Cerebellar nuclear complex (tissue), 1 donor: ENCODE measurements around the gene WRNIP1.
"Not testable (repeated sequence)": the region's sequence is repeated elsewhere in the genome, so short reads cannot be mapped to it uniquely, and the experiment has no call there.

Experiments used
- DNase-seq, 2 experiments: peaks; one replicate each; lab custom pipeline; 2025; lab: John Stamatoyannopoulos, UW

The WRNIP1 gene

DNA sequence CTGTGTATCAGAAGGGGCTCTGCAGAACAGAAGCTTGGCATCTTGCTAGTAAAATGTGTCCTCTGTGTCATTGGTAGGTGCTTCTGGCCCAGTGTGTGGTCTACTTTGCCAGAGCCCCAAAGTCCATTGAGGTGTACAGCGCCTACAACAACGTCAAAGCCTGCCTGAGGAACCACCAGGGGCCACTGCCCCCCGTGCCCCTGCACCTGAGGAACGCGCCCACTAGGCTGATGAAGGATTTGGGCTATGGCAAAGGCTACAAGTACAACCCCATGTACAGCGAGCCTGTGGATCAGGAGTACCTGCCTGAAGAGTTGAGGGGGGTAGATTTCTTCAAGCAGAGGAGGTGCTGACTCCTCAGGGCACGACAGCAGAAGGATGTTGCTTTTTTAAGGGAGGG, 19.7 kb downstream of the WRNIP1 start:
- DNase-seq = no peak

DNA sequence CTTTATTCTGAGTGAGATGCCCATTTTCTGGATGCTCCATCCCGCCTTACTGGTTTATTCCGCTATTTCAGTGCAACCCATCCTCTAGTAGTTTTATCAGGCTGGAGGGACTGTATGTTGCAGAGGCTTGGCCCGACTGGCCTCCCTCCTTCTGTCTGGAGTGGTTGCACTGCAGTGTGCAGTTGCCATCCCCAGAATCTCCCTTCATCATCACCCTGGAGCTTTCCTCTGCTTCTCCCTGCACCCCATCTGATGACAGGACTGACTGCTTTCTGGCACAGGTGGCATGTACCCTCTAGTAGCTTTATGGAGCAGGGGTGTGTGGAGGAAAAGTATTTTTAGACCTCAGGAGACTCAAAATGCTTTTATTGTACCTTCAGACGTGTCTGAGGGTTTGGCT, 21.1 kb downstream of the WRNIP1 start:
- no peak for DNase-seq

DNA sequence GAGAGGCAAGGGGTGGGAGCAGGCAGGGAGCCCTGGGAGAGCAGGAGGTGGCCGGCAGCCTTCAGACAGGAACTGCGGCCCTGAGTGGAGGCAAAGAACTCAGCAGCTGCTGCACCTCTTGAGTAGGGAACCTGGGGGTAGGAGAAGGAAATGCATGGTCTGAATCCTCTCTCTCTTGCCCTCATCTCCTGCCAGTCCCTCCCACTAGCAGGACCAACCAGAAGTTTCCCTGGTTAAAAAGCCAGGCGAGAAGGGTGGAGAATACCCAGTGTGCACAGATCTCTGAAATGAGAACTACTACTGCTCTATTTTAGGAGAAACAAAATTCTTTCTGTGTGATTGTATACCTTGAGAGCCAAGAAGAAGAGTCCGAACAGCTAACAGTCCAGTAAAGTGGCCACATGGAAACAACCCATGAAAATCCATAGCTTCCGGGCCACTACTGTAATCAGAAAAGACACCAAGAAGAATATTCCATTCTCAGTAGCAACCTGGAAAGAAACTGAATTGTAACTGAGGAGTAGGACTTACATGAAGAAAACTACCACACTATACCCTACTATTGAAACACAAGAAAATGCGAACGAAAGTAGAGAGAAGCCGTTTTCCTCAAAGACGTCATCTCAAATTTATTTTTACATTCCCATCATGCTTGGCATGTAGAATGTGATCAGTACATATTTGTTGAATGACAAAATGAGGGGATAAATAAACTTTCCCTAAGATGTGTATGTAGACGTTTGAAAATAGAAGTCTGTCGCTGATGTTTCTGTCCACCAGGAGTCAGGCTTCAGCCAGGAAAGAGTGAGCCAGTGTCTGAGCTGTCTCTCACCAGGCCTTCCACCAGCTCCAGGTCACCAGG, 25.6 kb downstream of the WRNIP1 start:
- no peak for DNase-seq

DNA sequence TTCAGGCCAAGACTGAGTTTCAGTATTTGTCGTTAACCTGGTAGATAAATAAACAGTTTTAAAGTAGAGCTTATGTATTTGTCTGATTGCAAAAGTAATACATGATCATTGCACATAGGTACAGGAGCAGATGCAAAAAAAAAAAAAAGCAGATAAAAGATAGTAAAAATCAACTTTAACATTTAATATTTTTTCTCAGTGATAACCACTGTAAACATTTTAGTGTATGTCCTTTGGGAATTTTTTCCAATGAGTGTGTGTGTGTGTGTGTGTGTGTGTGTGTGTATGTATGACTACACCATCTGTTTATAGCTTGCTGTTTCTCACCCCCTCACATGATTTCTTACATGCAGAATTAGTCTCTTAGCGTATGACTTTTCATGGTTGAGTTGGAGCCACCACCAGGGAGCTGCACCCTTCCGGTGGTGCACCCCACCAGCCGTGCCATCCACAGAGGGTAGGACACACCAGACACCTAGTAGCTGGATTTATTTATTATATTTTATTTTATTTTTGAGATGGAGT, 26.3 kb downstream of the WRNIP1 start:
- no peak for DNase-seq

DNA sequence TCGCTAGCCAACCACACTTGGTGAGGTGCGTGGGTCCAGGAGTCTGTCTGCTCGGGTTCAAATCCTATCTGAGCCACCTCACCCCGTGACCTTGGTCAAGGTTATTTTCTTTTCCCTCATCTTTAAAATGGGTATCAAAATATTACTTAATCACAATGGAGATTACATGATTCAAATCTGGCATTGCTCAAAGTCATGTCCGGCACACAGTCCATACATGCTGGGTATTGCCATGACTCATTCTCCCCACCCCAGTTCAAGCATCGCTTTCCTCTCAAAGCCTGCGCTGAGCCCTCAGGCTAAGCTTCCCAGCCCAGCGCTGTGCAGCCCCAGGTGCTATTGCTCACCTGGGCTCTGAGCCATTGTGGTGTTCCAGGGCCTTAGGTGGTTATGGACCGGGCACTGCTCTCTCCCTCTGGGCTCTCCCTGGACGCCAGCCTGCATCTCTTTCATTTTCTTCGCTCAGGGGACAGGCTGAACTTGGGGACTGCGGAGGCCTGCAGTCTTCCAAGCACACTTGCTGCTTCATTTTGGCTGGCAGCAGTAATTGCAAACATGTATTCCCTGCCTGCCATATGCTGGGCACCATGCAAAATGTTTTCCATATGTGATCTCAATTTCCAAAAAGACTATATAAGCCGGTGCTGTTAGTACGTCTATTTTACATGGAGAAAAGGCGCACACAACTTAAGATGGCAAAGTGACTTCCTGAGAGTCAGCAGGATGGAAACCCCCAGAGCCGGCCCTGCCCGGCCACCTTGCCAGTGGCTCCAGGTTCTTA, 27.3 kb downstream of the WRNIP1 start:
- DNase-seq = no peak

DNA sequence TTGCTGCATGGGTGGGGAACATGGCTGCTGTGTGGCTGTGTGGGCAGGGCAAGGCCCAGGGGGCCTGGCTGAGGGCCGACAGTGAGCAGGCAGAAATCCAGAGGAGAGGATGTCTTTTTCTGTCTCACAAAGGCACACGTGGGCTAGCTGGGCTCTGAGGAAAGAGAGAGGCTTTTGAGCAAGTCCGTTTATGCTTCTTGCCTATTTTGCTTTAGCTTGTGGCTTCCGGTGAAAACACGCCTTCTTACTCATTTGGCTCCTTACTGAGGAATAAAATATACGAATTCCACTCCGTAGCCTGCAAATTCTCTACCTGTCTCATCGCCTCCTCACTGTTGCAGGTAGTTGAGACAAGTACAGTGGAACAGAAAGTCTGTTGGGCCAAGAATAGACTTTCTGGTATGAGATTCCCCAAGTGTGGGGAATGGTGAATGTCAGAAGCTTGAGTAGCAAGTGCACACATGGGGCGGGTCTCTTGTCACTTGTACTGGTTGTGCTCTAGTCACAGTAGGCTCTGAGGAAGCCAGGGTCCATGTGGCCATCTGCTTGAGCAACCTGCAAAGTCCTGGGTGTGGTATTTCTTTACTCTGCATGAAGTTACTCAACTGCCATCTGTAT, 28.4 kb downstream of the WRNIP1 start:
- DNase-seq = no peak

DNA sequence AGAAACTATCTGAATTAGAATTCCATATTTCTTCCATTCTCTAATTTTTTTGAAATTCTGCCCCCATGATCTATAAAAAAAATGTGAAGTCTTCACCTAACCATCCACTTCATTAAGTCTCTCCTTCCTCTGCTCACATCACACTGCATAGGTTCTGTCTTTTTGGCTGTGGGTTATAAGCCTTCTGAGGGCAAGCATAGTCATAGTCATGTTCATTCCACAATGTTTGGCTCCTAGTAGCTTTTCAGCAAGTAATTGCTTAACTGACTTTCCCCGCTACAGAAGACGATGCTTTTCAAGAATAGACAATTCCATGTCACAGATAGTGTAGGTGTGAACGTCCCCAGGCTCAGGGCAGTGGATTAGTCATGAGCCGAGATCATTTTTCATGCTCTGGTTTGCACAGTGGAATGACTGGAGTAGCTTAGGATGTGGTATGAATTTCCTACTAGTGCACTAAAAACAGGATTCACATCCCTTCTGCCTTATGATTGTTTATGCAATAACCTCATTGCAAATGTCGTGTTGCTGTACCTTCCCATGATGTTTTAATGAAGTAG, 29.1 kb downstream of the WRNIP1 start:
- no peak for DNase-seq

DNA sequence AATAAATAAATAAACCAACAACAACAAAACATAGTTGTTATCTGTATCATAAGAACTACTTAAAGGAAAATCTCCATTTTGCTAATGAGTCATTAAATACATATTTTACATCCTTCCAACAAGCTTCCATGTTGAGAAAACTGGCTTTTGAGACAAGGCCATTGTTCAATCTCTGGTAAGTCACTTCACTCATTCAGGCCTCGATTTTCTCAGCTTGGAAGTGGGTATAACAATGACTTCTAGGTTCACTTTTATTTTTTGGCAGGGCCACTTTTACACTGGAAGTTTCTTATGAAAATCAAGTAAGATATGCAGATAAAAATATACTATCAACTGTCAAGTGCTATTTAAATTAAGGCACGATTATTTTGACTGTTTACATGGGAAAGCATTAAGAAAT, 30.0 kb downstream of the WRNIP1 start:
- DNase-seq = no peak

DNA sequence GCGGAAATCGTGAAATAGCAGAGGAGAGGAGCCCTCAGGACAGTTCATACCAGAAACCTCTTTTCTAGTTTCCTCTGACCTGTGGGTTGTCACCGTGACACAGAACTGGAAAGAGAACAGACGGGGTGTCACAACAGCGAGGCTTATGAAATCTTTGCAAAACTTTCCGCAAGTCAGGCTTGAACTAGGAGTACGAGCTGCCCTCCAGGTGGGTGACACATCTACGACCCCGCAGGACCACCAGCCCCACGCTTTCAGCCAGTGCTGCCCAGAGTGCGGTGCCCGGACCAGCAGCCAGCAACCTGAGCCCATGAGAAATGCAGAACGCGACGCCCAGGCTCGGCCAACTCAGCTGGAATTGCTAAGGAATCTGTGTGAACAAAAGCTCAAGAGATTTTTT, 30.8 kb downstream of the WRNIP1 start:
- DNase-seq = no peak

DNA sequence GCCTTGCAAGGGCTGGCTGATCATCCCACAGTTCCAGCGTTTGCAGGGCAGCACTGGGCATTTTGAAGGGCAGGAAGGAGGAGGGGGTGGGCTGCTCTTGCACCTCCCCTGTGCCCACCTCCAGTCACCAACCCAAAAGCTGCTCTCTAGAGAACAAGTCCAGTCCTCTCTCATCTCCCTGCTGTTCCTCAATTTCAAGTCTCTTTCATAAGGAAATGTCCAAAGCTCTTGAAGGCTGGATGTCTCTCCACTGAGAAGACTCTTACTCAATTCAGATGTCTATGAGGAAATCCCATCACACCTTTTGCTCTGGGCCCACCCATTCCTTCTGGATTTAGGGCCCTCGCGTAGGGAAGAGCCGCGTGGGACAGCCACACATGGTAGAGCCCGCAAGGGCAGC, 31.7 kb downstream of the WRNIP1 start:
- DNase-seq = no peak

DNA sequence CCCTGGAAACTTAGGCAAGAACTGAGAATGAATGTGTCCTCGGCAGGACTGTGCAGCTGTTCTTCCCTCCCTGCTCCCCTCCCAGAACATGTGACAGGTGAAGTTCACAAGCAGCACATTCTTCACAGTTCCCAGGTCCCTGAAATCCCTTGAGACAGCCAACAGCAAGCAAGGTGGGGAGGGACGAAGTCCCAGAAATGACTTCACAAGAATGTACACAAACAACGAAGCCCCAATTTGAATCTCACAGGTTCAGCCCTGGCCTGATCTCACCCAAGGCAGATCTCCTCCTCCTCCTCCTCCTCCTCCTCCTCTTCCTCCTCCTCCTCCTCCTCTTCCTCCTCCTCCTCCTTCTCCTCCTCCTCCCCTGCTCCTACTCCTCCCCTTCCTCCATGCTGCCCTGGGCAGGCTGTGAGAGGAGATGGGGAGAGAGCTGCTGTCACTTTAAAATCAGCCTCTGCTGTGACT, 32.4 kb downstream of the WRNIP1 start:
- DNase-seq = no peak

DNA sequence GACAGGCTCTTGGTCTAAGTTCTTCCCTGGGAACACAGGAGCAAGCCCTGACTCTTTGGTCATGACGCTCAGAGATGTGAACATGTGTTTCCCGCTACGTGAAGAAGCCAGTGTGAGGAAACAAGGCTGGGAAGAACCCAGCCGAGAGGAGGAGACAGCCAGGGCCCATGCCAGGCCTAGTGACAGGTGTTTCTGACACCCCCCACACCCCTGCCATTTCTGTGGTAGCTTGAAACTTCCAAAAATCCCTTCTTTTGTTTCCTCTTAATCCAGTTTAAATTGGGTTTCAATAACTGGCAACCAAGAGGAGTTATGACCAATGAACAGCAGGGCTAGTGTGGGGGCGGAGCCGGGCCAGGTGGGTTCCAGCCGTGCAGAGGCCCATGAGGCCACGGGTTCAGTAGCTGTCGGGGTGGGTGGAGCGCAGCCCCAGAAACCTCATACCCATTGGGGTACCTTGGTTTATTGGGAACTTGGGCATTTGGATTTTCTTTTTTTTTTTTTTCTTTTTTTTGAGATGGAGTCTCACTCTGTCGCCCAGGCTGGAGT, 33.5 kb downstream of the WRNIP1 start:
- DNase-seq = no peak

DNA sequence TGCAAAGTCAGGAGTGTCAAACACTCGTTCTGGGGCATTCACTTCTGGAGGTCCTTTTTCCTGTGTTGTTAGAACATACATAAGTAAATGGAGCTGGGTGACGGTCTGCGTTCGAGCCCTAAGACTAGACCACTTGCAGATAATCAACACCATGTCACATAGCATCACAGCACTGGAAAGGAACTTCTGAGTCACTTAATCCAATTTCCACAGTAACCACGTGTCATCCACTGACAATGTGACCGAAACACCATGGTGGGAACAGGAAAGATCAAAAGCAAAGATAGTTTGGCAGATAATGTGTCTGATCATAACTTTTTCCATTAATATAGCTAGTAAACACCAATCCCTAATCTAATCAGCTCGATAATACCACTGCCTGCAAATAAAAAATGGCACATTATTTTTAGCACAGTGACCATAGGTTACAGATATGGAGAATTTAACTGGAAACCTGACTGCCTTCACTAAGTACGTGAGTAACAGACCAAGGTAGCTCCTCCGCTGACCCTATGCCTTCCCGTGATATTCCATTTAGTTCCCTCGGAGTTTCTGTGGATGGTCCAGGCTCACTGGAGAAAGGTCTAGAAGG, 34.8 kb downstream of the WRNIP1 start:
- no peak for DNase-seq

DNA sequence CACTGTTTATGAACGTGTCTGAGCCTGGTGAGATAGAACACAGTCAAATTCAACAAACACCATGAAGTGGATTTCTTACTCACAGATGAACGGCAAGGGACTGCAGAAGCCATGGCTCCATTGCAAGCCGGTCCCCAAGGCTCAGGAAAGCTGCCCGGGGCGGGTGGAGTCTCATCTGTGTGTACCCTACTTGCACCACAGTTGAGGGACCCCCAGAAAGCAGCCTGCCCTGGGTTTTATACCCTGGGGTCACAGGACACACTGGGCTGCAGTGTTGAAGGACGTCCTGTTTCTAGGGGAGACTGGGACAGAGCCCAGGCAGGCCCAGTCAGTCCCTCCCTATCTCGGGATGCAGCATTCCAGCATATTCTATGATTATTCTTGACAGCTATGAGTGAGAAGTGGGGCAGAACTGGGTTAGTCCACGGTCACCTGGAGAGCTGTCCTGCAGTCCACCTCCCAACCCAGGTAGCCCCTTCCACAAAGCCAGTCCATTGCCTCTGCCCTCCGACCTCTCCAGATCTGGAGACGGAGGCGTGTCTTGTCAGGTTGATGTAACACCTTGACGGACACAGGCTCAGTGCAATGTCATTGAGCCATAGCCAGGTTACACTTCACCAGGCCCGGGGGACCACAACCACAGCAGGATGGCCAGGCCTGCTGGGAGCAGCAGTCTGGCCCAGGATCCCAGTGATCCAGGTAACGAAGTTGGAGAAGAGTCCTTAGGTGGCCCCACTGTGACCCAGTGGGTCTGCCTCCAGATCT, 35.5 kb downstream of the WRNIP1 start:
- DNase-seq = no peak

DNA sequence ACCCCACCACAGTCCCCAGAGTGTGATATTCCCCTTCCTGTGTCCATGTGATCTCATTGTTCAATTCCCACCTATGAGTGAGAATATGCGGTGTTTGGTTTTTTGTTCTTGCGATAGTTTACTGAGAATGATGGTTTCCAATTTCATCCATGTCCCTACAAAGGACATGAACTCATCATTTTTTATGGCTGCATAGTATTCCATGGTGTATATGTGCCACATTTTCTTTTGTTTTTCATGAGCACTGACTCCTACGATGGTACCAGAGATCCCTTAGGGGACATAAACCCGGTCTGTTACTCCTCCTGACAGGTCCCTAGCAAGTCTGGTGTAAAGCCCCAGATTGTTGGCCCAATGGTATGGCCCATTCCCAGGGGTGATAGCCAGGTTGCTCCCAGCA, 36.5 kb downstream of the WRNIP1 start:
- not testable (repeated sequence) for DNase-seq

DNA sequence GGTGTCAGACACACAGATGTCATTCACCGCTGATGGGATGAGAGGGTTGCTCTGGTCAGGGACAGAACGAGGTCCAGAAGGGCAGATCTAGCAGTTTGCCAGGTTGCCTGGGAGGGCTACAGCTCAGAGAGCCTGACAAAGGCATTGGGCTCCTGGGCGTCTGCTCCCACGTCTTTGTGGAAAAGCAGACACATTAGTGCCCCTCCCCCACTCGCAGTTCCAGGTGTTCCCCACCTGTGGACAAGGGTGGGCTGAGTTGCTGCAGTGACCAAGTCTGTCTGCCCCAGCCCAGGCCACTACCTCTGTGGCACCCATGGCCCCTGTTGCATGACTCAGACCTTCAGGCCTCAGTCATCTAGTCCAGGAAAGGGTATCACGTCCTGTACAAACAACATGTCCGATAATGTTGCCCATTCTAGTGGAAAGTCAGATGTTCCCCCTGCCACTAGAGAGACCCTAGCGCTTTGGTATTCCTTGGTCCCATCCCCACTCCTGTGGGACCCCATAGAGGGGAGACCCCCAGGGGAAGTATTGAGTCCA, 37.4 kb downstream of the WRNIP1 start:
- DNase-seq = no peak

DNA sequence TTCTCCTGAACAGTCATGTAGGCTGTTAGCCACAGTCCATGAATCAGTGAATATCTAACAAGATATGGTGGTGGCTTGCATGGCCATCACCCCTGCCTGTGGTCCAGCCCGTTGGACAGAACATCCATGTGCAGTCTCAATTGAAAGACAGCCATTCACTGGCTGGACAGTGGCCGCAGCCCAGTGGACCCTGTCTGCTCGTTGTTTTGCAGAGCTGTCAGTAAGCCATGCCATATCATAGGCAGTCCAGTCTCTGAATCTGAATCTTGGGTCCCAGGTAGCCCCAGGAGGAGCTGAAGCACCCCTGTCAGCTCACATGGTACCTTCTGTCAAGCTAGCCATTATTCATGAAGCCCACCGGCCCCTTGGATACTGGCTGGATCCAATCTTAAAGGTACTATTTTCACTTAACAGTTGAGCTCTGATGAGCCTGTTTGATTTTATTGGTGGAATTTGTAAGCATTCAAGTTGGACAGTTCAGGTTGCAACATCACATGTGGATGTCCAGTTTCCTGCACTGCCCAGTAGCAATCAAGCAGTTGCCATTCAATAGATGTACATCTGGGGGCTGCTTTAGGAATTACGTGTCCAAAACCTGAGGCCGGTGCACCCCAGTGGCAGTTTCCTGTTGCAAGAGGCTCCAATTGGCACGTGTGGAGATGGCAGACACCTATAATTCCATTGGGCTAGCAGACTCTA, 38.7 kb downstream of the WRNIP1 start:
- DNase-seq = no peak

DNA sequence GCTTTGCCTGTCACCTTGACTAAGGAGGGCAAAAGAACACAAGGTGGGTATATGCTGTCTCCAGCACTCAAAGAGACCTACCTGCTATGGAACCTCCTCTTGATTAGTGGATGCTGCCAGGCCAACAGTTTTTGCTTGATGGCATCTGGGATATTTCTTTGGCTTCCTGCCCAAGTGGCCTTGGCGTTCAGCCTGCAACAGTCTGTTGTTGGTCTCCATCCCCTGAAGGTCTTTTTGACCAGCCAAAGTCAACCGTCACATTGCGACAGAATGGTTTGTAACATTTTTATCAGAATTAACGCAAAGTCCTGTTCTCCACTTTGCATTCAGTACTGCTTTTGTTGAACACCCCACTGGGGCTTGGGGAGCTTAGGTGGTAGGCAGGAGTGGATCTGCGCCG, 39.3 kb downstream of the WRNIP1 start:
- no peak for DNase-seq

DNA sequence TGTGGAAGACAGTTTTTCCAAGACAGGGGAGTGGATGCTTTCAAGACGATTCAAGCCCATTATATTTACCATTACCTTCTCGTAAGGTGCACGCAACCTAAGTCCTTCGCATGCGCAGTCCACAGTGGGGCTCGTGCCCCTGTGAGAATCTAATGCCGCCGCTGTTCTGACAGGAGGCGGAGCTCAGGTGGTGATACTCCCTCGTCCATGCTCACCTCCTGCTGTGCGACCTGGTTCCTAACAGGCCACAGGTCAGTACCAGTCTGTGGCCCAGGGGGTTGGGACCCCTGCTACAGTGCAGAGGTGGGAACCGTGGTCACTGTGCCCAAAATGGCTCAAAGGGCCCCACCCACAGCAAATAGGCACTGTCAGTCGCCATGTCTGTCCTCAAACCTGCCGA, 39.8 kb downstream of the WRNIP1 start:
- no peak for DNase-seq

DNA sequence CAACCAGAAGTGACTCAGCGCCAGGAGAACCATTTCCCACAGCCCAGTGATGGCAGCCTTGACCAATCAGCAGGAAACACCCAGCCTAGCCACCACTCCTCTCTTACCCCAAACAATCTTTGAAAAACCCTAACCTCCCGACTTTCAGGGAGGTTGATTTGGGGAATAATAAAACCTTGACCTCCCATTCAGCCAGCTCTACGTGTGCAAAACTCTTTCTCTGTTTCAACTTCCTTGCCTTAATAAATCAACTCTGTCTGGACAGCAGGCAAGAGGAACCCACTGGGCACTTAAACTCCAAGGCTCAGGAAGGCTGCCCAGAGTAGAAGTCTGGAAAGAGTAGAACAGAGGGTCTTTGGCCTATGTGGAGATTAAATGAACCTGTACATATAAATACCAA, 41.5 kb downstream of the WRNIP1 start:
- no peak for DNase-seq
